Activated T-helper 2 cell treated with anti-CD3 and anti-CD28 coated beads, Interferon-gamma antibody, Interleukin-2, Interleukin-4, amounts not matched to agents 10 μg/mL and 5 μg/mL and 100 μg/mL, durations not matched to agents 14 hours and 24 hours and 36 hours (primary cell): ENCODE data around the gene ANKRD12. TPM values are rescaled to one million over a fixed set of nuclear protein-coding genes. Genes with fewer than 3 reads are reported as not detected.
A peak's percentile ranks its signal among the peaks of the same experiment; 100 is the strongest.

ENCODE experiments used
- DNase-seq: peaks from one replicate; pipeline ENCODE4 v3.0.0; 2021; ENCODE audit warnings: low spot score
- H3K27ac Mint-ChIP-seq: one replicate; pipeline ENCODE4 v1.8.0; 2021; ENCODE audit warnings: mixed read lengths
- H3K27me3 Mint-ChIP-seq: one replicate; pipeline ENCODE4 v1.8.0; 2021; ENCODE audit warnings: low read depth, mixed read lengths
- H3K36me3 Mint-ChIP-seq: one replicate; pipeline ENCODE4 v1.8.0; 2021; ENCODE audit warnings: low read depth, mixed read lengths
- H3K4me1 Mint-ChIP-seq: one replicate; pipeline ENCODE4 v1.8.0; 2021; ENCODE audit warnings: low read depth, mixed read lengths
- H3K4me3 Mint-ChIP-seq: one replicate; pipeline ENCODE4 v1.8.0; 2021; ENCODE audit warnings: low read depth, mild to moderate bottlenecking, moderate library complexity, mixed read lengths
- H3K9me3 Mint-ChIP-seq: one replicate; pipeline ENCODE4 v1.8.0; 2021; ENCODE audit warnings: mixed read lengths
- intact Hi-C: fragments of 100-400 bp; cut with micrococcal nuclease; formaldehyde crosslinking; loops from one replicate; pipeline ENCODE4 v1.15.1; 2023
- total RNA-seq: library from RNA; stranded (reverse); gene quantifications from 2 replicates; pipeline ENCODE4 v1.2.3, GENCODE V29; 2022

Gene ANKRD12
- total RNA-seq, 1 donor from 2014 or later, result 68.7 TPM

DNA sequence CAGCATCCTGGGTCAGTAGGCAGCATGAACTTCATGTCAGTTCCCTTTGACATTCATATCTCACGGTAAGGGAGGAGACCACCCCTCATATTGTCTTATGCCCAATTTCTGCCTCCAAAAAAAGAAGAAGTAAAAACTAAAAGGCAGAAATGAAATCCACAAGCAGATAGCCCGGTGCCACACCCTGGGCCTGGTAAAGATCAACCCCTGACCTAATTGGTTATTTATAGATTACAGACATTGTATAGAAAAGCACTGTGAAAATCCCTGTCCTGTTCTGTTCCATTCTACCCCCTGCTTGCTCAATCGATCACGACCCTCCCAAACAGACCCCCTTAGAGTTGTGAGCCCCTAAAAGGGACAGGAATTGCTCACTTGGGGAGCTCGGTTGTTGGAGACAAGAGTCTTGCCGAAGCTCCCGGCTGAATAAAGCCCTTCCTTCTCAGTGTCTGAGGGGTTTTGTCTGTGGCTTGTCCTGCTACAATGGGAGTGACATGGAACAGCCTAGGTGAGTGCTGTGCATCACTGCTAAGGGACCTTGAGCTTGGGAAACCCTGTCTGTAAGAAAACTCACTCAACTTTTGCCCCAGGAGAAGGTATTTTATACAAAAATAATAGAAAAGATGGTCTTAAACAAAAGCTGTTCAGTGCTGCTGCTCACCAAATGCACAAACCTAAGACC lies 23.0 kb upstream of the ANKRD12 start:
- Mint-ChIP-seq H3K4me3 (peak overlapping the region; percentile 30), H3K36me3 (peaks cover 66% of the 10 kb centered on the region), H3K27ac (peak overlapping the region; percentile 54), H3K4me1 (peaks cover 56% of the 10 kb centered on the region), H3K27me3 (no peaks in the 10 kb centered on the region), H3K9me3 (no peaks in the 10 kb centered on the region)
- intact Hi-C loops, result loop anchor here (10.0 kb wide), 1 partner anchor 501 kb away; the partner anchor contains the start of gene PPP4R1
- no peak for DNase-seq

DNA sequence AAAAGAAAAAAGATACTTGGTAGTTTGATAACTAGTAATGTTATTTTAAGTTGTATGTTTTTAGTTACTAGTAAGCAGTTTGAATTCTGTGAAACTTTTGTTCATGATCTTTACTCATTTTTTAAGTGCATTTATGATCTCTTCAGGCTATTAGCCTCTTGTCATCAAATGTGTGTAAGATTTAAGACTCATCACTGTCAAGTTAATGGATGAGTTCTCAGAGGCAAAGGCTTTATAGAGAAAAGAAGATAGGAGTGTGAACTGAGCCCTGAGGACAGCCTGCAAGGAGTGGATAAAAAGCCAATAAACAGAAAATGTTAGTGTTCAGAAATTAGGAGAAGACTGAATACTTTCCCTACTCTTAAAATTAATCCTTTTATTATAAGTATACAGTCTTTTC lies 20.6 kb upstream of the ANKRD12 start:
- Mint-ChIP-seq H3K9me3 (no peaks in the 10 kb centered on the region), H3K36me3 (peaks cover 70% of the 10 kb centered on the region), H3K4me1 (peaks cover 46% of the 10 kb centered on the region), H3K27ac (peak overlapping the region; percentile 98), H3K27me3 (no peaks in the 10 kb centered on the region), H3K4me3 (no peak overlapping the region)
- intact Hi-C loops, result loop anchor here (10.0 kb wide), 1 partner anchor 499 kb away; the partner anchor contains the start of gene PPP4R1
- no peak for DNase-seq

GRCh38 chr18:9117980-9118841 lies 18.4 kb upstream of the ANKRD12 start:
- H3K4me1 Mint-ChIP-seq, result peaks cover 51% of the 10 kb centered on the region
- peak overlapping the region; percentile 84 for H3K27ac Mint-ChIP-seq
- no peaks in the 10 kb centered on the region for H3K27me3 Mint-ChIP-seq
- peaks cover 70% of the 10 kb centered on the region for H3K36me3 Mint-ChIP-seq
- intact Hi-C loops, result loop anchor here (1.0 to 10.0 kb wide), 7 partner anchors 9 to 497 kb away; partner anchors contain the start of genes ANKRD12 and PPP4R1
- no peaks in the 10 kb centered on the region for H3K9me3 Mint-ChIP-seq
- peak overlapping the region; percentile 39 for H3K4me3 Mint-ChIP-seq
- DNase-seq, result no peak

DNA sequence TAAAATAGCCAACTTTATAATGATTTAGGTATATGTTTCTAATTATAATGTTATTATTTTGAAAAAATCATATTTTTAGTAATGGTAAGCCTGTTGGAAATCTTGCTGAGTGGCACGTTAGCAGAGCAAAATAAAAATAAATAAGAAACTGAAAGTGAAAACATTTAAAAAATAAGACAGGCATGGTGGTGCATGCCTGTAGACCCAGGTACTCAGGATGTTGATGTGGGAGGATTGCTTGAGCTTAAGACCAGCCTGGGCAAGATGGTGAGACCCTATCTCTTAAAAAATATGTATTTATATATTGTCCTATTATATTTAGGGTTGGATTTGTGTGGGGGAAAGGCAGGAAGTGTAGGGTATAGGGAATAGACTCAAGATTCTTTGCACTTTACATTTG lies 15.8 kb upstream of the ANKRD12 start:
- H3K27me3 Mint-ChIP-seq, result no peaks in the 10 kb centered on the region
- no peak overlapping the region for H3K4me3 Mint-ChIP-seq
- H3K9me3 Mint-ChIP-seq, result no peaks in the 10 kb centered on the region
- no peak for DNase-seq
- intact Hi-C loops, result no loop called here
- H3K36me3 Mint-ChIP-seq, result peaks cover 76% of the 10 kb centered on the region
- H3K27ac Mint-ChIP-seq, result peak overlapping the region; percentile 34
- peaks cover 50% of the 10 kb centered on the region for H3K4me1 Mint-ChIP-seq

DNA sequence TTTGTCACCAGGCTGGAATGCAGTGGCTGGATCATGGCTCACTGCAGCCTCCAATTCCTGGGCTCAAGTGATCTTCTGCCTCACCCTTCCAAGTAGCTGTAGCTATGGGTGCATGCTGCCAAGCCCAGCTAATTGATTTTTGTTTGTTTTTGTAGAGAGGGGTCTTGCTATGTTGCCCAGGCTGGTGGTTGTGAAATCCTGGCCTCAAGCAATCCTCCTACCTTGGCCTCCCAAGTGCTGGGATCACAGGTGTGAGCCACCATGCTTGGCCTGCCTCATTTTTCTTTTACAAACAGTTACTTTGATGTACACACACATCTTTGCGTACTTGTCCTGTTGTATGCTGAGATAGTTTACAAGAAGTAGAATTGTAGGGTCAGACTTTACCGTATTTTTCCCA lies 13.1 kb upstream of the ANKRD12 start:
- no peaks in the 10 kb centered on the region for H3K9me3 Mint-ChIP-seq
- intact Hi-C loops, result no loop called here
- peak overlapping the region; percentile 15 for H3K27ac Mint-ChIP-seq

GRCh38 chr18:9124824-9125223 lies 11.8 kb upstream of the ANKRD12 start:
- Mint-ChIP-seq H3K27me3 (no peaks in the 10 kb centered on the region), H3K9me3 (no peaks in the 10 kb centered on the region), H3K4me3 (no peak overlapping the region), H3K36me3 (peaks cover 82% of the 10 kb centered on the region), H3K4me1 (peaks cover 39% of the 10 kb centered on the region), H3K27ac (no peak overlapping the region)
- DNase-seq, result no peak
- intact Hi-C loops, result no loop called here

More for the DNA sequence above, 13.1 kb upstream of the ANKRD12 start:
- no peaks in the 10 kb centered on the region for H3K27me3 Mint-ChIP-seq
- H3K36me3 Mint-ChIP-seq, result peaks cover 82% of the 10 kb centered on the region
- H3K4me1 Mint-ChIP-seq, result peaks cover 39% of the 10 kb centered on the region
- no peak for DNase-seq
- no peak overlapping the region for H3K4me3 Mint-ChIP-seq

- H3K4me3 Mint-ChIP-seq, result no peak overlapping the region
Measured at GRCh38 chr18:9126337-9126736, 10.2 kb upstream of the ANKRD12 start.

GRCh38 chr18:9130195-9130594 lies 6.4 kb upstream of the ANKRD12 start:
- Mint-ChIP-seq H3K27me3 (no peaks in the 10 kb centered on the region), H3K27ac (no peak overlapping the region), H3K9me3 (no peaks in the 10 kb centered on the region), H3K36me3 (peaks cover 84% of the 10 kb centered on the region), H3K4me3 (no peak overlapping the region), H3K4me1 (peaks cover 42% of the 10 kb centered on the region)
- intact Hi-C loops, result no loop called here
- DNase-seq, result no peak

More at GRCh38 chr18:9126337-9126736, 10.2 kb upstream of the ANKRD12 start:
- peaks cover 80% of the 10 kb centered on the region for H3K36me3 Mint-ChIP-seq
- DNase-seq, result no peak
- H3K27ac Mint-ChIP-seq, result no peak overlapping the region
- peaks cover 38% of the 10 kb centered on the region for H3K4me1 Mint-ChIP-seq
- intact Hi-C loops, result no loop called here
- no peaks in the 10 kb centered on the region for H3K27me3 Mint-ChIP-seq
- H3K9me3 Mint-ChIP-seq, result no peaks in the 10 kb centered on the region

GRCh38 chr18:9130806-9131205 lies 5.8 kb upstream of the ANKRD12 start:
- peaks cover 45% of the 10 kb centered on the region for H3K4me1 Mint-ChIP-seq
- no peak overlapping the region for H3K4me3 Mint-ChIP-seq
- no peaks in the 10 kb centered on the region for H3K27me3 Mint-ChIP-seq
- intact Hi-C loops, result no loop called here
- H3K27ac Mint-ChIP-seq, result no peak overlapping the region
- H3K9me3 Mint-ChIP-seq, result no peaks in the 10 kb centered on the region
- peaks cover 84% of the 10 kb centered on the region for H3K36me3 Mint-ChIP-seq
- no peak for DNase-seq

GRCh38 chr18:9132628-9133027 lies 4.0 kb upstream of the ANKRD12 start:
- Mint-ChIP-seq H3K36me3 (peaks cover 74% of the 10 kb centered on the region), H3K4me3 (no peak overlapping the region), H3K4me1 (peaks cover 39% of the 10 kb centered on the region), H3K27me3 (no peaks in the 10 kb centered on the region), H3K9me3 (no peaks in the 10 kb centered on the region), H3K27ac (no peak overlapping the region)
- no peak for DNase-seq
- intact Hi-C loops, result no loop called here

- no peak for DNase-seq
- H3K4me1 Mint-ChIP-seq, result peaks cover 36% of the 10 kb centered on the region
- intact Hi-C loops, result no loop called here
- no peaks in the 10 kb centered on the region for H3K27me3 Mint-ChIP-seq
- no peak overlapping the region for H3K4me3 Mint-ChIP-seq
- H3K9me3 Mint-ChIP-seq, result no peaks in the 10 kb centered on the region
- H3K36me3 Mint-ChIP-seq, result peaks cover 68% of the 10 kb centered on the region
- peak overlapping the region; percentile 60 for H3K27ac Mint-ChIP-seq
Measured at GRCh38 chr18:9133225-9133624, 3.4 kb upstream of the ANKRD12 start.

GRCh38 chr18:9135081-9135911 lies 1.3 kb upstream of the ANKRD12 start:
- Mint-ChIP-seq H3K9me3 (no peaks in the 10 kb centered on the region), H3K4me1 (peaks cover 46% of the 10 kb centered on the region), H3K36me3 (peaks cover 66% of the 10 kb centered on the region), H3K4me3 (peak overlapping the region; percentile 95), H3K27ac (peak overlapping the region; percentile 99), H3K27me3 (no peaks in the 10 kb centered on the region)
- intact Hi-C loops, result loop anchor here (5.0 kb wide), 2 partner anchors 342 to 777 kb away; partner anchors contain the start of genes RALBP1 and VAPA
- DNase-seq, result no peak
